Activated CD4-positive, CD25-positive, alpha-beta regulatory T cell treated with anti-CD3 and anti-CD28 coated beads, Interleukin-2, amount 50 U/mL, for 72 hours (primary cell): ENCODE measurements around the gene IL4R.

Source experiments
- DNase-seq: peaks from one replicate; pipeline ENCODE4 v3.0.0; 2021

IL4R gene

GRCh38 chr16:27333104-27333503, 19.3 kb downstream of the IL4R start:
- no peak for DNase-seq

DNA sequence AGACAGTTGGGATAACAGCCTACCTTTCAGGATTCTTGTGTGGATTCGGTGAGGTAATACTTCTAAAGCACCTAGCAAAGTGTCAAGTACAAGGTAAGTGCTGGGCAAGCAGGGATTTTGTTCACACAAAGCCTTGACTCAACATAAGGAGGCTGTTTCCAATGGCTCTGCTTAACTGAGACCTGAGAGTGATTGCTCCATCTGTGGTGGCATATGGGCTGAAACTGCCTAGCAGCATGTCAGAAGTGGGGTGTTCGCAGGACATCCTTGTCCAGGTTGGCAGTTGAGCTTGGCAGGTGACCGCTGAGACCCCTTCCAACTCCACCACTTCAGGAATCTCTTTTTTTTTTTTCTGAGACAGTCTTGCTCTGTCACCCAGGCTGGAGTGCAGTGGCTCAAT, 19.8 kb downstream of the IL4R start:
- no peak for DNase-seq

GRCh38 chr16:27334192-27334764, 20.5 kb downstream of the IL4R start:
- no peak for DNase-seq

DNA sequence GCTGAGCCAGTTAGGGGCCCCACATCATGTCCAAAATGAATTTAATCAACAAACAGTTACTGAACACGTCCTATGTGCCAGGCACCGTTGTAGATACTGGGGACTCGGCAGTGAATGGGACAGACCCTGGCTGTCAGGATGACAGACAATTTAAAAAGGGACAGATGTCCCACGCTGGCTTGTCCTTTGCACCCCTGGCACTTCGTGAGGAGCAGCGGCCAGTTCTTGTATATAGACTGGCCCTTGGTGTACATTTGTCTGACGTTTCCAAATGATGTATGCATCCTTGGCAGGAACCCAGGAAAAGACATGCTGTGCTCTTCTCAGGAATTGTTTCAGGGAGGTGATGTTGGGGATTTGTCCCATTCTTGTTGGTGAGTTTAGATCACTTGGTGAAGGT, 21.1 kb downstream of the IL4R start:
- no peak for DNase-seq

DNA sequence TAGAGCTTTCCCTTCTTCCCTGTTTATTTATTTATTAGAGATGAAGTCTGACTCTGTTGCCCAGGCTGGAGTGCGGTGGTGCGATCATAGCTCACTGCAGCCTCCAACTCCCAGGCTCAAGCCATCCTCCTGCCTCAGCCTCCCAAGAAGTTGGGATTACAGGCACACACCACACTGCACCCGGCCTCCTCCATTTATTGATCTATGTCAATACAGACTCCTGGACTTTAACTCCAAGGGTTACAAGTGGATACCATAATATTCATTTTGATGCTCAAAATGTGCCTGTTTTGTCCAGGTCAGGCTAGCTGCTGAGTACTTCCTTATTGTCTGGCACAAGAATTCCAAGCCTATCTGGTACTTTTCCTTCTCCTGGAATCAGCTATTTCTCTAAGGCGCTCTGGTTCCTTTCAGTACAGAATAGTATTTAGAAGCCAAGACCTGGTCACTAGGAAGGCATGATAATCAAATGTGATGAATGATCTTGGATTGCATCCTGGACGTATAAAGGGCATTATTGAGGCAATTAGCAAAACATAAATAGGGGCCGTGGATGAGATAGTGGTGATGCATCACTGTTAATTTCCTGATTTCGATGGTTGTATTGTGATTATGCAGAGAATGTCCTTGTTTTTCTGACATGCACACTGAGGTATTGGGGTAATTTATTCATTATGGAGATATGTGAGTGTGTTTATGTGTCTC, 21.7 kb downstream of the IL4R start:
- DNase-seq: no peak

GRCh38 chr16:27337024-27337423, 23.2 kb downstream of the IL4R start:
- no peak for DNase-seq

- DNase-seq: no peak
These were observed 25.4 kb downstream of the IL4R start for GRCh38 chr16:27339180-27339579.

DNA sequence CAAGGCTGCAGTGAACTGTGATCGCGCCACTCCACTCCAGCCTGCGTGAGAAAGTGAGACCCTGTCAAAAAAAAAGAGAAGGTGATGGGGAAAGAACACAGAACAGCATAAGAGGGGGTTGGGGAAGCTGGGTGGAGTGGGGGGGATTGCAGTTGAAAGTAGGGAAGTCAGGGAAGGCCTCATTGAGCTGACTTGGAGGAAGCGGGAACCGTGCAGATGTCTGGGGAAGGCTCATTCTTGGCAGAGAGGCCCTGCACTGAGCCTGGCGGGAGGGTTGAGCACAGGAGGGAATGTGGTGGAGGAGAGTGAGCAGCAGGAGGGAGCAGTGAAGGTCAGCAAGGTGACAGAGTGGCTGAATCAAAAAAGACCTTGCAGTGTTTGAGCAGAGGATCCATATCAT, 26.9 kb downstream of the IL4R start:
- DNase-seq: no peak

- no peak for DNase-seq
These were observed 27.8 kb downstream of the IL4R start for GRCh38 chr16:27341549-27341948.

GRCh38 chr16:27341971-27342370, 28.2 kb downstream of the IL4R start:
- DNase-seq: no peak

- DNase-seq: no peak
These were observed 30.9 kb downstream of the IL4R start for GRCh38 chr16:27344721-27345120.

DNA sequence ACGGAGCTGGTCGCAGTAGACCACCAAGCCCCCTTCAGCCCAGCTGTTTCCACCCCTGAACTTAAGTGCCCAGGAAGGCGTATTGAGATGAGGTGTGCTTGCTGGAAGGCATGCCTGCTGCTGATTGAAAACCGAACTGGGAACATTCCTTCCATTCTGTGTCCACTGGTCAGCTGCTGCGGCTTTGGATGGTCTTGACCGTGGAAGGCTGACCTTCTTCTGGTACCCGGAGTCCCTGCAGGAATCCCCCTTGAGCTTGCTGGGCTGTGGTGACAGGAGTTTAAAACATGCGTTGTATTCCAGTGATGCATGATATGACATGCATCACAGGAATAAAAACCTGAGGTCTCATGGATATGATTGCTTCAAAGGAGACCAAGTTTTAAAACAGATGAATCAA, 31.4 kb downstream of the IL4R start:
- no peak for DNase-seq

DNA sequence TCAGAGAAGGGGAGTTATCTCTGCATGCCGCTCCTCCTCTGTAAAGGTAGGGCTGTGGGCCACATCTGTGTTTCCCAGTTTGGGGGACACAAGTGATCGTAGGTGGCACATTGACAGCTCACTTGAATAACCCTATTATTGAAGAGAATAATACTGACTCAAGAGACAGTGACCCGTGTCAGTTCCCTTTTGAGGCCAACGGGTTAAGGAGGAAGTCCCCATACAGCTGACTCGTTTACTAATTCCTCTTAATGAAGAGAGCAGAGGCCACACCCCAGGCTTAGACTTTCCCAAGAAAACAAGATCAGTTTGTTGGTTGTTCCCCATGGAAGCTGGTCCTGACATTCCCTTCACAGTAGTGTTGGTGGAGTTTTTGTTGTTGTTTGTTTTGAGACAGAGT, 33.0 kb downstream of the IL4R start:
- DNase-seq: no peak

- DNase-seq: no peak
These were observed 34.3 kb downstream of the IL4R start for GRCh38 chr16:27347930-27348685.

DNA sequence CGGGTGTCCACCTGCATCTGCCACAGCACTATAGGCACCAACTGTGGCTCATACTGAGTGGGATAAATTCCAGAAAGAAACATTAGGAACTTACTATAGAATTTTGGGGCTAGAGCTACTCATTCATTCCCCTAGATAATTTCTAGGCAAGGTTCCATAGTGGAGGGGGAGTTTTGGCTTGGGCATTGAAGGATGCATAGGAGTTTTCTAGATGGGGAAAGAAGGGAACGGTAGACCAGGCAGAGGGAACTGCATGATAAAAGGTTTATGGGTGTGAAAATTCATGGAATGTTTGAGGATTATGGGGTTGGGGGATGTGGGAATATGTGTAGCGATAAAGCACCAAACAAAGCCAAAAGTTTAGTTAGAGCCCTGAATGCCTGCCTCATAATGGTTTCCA, 35.5 kb downstream of the IL4R start:
- no peak for DNase-seq

DNA sequence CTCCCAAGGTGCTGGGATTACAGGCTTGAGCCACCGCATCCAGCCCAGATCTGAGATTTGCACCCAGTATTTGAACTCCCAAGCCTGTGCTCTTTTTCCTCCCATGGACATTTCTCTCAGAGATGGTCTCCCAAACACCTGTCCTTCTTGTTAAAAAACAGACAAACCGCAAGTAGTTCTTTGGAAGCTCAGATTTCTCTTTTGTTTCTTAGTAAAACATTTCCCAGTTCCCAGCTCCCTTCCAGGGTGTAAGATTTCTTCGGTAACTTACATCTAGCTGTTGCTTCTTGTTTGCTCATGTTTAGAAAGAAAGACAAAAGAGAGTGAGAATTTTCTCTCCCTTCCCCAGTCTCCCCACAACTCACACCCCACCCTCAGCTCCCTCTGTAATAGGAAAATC, 36.2 kb downstream of the IL4R start:
- no peak for DNase-seq

DNA sequence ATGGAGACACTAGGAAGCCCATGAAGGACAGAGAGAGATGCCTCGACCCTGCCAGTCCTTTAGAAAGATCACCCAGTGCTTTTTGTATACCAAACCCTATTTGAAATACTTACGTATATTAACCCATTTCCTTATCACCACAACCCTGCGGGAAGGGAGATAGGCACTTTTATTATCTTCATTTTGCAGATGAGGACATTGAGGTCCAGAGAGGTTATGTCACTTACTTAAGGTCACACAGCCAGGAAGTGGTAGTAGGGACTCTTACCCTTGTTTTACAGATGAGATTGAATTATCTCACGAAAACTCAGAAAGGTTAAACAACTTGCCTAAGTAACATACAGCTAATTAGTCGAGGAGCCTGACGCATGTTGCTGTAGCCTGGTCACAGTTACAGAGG, 38.2 kb downstream of the IL4R start:
- no peak for DNase-seq

GRCh38 chr16:27353853-27354252, 40.1 kb downstream of the IL4R start:
- no peak for DNase-seq

DNA sequence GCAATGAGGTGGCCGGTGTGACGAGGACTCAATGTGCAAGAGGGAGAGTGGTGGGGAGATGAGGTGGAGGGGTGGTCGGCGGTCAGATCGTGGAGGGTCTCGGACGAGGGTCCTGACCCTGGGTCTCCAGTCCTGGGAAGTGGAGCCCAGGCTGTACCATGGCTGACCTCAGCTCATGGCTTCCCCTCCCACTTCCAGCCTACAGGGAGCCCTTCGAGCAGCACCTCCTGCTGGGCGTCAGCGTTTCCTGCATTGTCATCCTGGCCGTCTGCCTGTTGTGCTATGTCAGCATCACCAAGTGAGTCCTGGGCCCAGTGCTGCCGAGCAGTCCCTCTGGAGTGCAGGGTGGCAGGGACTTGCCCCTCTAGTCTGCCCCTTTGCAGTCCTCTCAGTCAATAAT, 41.8 kb downstream of the IL4R start:
- DNase-seq: no peak

DNA sequence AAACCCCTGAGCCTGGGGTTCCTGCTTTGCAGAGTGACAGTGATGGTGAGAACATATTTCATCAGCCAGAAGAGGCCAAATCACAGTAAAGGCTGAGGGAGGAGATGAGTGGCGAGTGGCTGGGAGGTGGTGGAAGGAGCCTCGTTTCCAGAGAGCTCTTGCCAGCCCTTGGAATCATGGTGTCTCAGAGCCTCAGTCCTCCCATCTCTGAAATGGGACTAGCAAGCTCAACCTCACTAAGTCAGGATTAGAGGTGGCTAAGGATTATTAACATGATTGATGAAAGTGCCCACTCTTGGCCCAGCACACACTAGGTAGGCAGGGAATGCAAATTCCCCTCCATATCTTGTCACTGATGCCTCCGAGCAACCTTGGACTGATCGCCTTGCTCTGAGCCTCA, 43.0 kb downstream of the IL4R start:
- no peak for DNase-seq

DNA sequence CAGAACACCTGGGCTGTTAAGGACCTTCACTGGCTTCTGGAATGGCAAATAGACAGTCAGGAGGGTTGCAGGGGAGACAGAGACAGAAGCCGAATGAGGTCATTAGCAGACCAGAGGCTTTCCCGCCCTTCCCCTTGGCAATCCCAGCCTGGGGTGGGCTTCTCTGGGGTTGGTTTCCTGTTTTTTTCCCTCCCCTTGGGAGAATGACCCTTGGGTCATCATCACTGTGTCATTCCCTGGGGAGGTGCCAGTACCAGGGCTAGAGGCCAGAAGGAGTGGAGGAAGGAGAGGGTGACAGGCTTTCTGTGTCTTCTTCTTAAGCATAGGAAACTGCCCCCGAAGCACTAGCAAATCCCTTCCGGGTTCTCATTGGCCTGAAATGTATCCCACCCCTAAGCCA, 45.3 kb downstream of the IL4R start:
- no peak for DNase-seq

DNA sequence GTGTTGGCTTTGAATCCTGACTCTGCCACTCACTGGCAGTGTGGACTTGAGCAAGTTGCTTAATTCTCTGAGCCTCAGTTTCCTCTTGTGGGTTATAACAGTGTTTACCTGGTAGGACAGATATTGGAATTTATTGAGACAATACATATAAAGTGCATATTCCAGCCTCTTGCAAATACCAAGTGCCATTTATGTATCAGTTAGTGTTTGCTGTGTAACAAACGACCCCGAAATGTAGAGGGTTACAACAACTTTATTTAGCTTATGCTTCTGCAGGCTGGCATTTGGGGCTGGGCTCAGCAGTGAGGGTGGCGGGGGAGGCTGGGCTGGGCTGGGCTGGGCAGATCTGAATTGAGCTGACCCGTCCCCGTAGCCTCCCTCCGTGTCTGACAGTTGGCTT, 45.8 kb downstream of the IL4R start:
- DNase-seq: no peak

- no peak for DNase-seq
These were observed 48.2 kb downstream of the IL4R start for GRCh38 chr16:27361987-27362386.

DNA sequence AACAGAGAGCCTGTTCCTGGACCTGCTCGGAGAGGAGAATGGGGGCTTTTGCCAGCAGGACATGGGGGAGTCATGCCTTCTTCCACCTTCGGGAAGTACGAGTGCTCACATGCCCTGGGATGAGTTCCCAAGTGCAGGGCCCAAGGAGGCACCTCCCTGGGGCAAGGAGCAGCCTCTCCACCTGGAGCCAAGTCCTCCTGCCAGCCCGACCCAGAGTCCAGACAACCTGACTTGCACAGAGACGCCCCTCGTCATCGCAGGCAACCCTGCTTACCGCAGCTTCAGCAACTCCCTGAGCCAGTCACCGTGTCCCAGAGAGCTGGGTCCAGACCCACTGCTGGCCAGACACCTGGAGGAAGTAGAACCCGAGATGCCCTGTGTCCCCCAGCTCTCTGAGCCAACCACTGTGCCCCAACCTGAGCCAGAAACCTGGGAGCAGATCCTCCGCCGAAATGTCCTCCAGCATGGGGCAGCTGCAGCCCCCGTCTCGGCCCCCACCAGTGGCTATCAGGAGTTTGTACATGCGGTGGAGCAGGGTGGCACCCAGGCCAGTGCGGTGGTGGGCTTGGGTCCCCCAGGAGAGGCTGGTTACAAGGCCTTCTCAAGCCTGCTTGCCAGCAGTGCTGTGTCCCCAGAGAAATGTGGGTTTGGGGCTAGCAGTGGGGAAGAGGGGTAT, 48.9 kb downstream of the IL4R start:
- no peak for DNase-seq
